OCI-LY7 (cell line): Measurements from ENCODE around the gene SUN5.
"Not testable (repeated sequence)": the region's sequence is repeated elsewhere in the genome, so short reads cannot be mapped to it uniquely, and the experiment has no call there.

Source experiments
- CTCF ChIP-seq: fragments of 200-600 bp; sonication (generic); conservative IDR thresholded peaks from 2 replicates; pipeline ENCODE4 v1.5.1; 2014; ENCODE audit warnings: mild to moderate bottlenecking, antibody characterized with exemption, low read length, moderate library complexity, mixed read lengths
- EZH2phosphoT487 ChIP-seq: fragments of 200-600 bp; sonication (generic); IDR thresholded peaks from 2 replicates; pipeline ENCODE4 v1.6.1; 2018; ENCODE audit warnings: low read depth, borderline replicate concordance, mild to moderate bottlenecking, mixed run types, antibody characterized with exemption, low read length, moderate library complexity, mixed read lengths

DNA sequence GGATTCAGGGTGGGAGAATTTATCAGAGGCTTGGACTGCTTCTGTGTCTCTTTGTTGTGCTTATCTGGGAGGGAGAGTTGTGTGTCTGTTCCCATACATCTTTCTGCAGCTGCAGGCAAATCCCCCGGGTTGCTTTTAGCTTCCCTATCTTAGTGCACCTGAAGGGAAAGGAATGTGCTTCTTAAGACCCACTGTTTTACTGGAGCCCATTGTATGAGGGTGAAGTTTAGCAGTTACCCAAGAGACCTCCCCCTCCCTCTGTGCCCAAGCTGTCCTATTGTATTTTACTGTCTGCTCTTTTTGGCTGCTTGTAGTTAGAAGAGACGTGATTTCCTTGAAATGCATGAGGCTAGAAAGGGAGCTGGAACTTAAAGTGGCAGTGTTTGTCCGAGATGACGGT is 53.7 kb downstream of the SUN5 start:
- TF ChIP-seq EZH2phosphoT487, CTCF: not testable (repeated sequence)
